Measurements from ENCODE around the gene FCGR1A.
"Not testable (repeated sequence)": the region's sequence is repeated elsewhere in the genome, so short reads cannot be mapped to it uniquely, and the experiment has no call there.

FCGR1A gene

GRCh38 chr1:149747359-149748143, 34.9 kb upstream of the FCGR1A start:
- H3K36me3 ChIP-seq (ENCODE audit: low read length); H3K9ac ChIP-seq (ENCODE audit: low read length); H3K79me2 ChIP-seq (ENCODE audit: insufficient read depth, low read length); H3K9me3 ChIP-seq (ENCODE audit: insufficient read depth, low read length); H3F3A ChIP-seq (ENCODE audit: insufficient read depth); H3K4me2 ChIP-seq (ENCODE audit: low read depth, low read length, poor library complexity, severe bottlenecking); H2AFZ ChIP-seq (ENCODE audit: low read depth, low read length, severe bottlenecking); H3K4me3 ChIP-seq (ENCODE audit: insufficient read depth, low read length, poor library complexity, severe bottlenecking); H3K9me2 ChIP-seq (replicated peaks; ENCODE audit: insufficient read depth, low read length); H3K27me3 ChIP-seq (ENCODE audit: low read length); H3K27ac ChIP-seq (ENCODE audit: low read depth, low read length); H4K20me1 ChIP-seq (ENCODE audit: low read depth, low read length): not testable (repeated sequence)

GRCh38 chr1:149748144-149748500, 34.4 kb upstream of the FCGR1A start:
- not testable (repeated sequence) for H3K4me3 ChIP-seq (ENCODE audit: insufficient read depth, low read length, poor library complexity, severe bottlenecking); H3K79me2 ChIP-seq (ENCODE audit: insufficient read depth, low read length); H2AFZ ChIP-seq (ENCODE audit: low read depth, low read length, severe bottlenecking); H3K27ac ChIP-seq (ENCODE audit: low read depth, low read length); H4K20me1 ChIP-seq (ENCODE audit: low read depth, low read length); H3F3A ChIP-seq (ENCODE audit: insufficient read depth); H3K9me2 ChIP-seq (replicated peaks; ENCODE audit: insufficient read depth, low read length); H3K27me3 ChIP-seq (ENCODE audit: low read length); H3K9me3 ChIP-seq (ENCODE audit: insufficient read depth, low read length); H3K36me3 ChIP-seq (ENCODE audit: low read length); H3K9ac ChIP-seq (ENCODE audit: low read length); H3K4me2 ChIP-seq (ENCODE audit: low read depth, low read length, poor library complexity, severe bottlenecking)

- H3K9me2 ChIP-seq (replicated peaks; ENCODE audit: insufficient read depth, low read length); H3K27ac ChIP-seq (ENCODE audit: low read depth, low read length); H3F3A ChIP-seq (ENCODE audit: insufficient read depth); H3K9me3 ChIP-seq (ENCODE audit: insufficient read depth, low read length); H4K20me1 ChIP-seq (ENCODE audit: low read depth, low read length); H3K4me2 ChIP-seq (ENCODE audit: low read depth, low read length, poor library complexity, severe bottlenecking); H3K4me3 ChIP-seq (ENCODE audit: insufficient read depth, low read length, poor library complexity, severe bottlenecking); H3K27me3 ChIP-seq (ENCODE audit: low read length); H3K79me2 ChIP-seq (ENCODE audit: insufficient read depth, low read length); H3K9ac ChIP-seq (ENCODE audit: low read length); H3K36me3 ChIP-seq (ENCODE audit: low read length); H2AFZ ChIP-seq (ENCODE audit: low read depth, low read length, severe bottlenecking): not testable (repeated sequence)
Measured at GRCh38 chr1:149750562-149750961, 31.9 kb upstream of the FCGR1A start.

- not testable (repeated sequence) for H3K27me3 ChIP-seq (ENCODE audit: low read length); H3F3A ChIP-seq (ENCODE audit: insufficient read depth); H3K9ac ChIP-seq (ENCODE audit: low read length); H4K20me1 ChIP-seq (ENCODE audit: low read depth, low read length); H3K27ac ChIP-seq (ENCODE audit: low read depth, low read length); H3K79me2 ChIP-seq (ENCODE audit: insufficient read depth, low read length); H3K4me2 ChIP-seq (ENCODE audit: low read depth, low read length, poor library complexity, severe bottlenecking); H3K36me3 ChIP-seq (ENCODE audit: low read length); H3K4me3 ChIP-seq (ENCODE audit: insufficient read depth, low read length, poor library complexity, severe bottlenecking); H2AFZ ChIP-seq (ENCODE audit: low read depth, low read length, severe bottlenecking); H3K9me2 ChIP-seq (replicated peaks; ENCODE audit: insufficient read depth, low read length); H3K9me3 ChIP-seq (ENCODE audit: insufficient read depth, low read length)
Measured at GRCh38 chr1:149752186-149752585, 30.3 kb upstream of the FCGR1A start.

GRCh38 chr1:149753466-149753865, 29.0 kb upstream of the FCGR1A start:
- H3K36me3 ChIP-seq (ENCODE audit: low read length); H3K79me2 ChIP-seq (ENCODE audit: insufficient read depth, low read length); H3K9me2 ChIP-seq (replicated peaks; ENCODE audit: insufficient read depth, low read length); H3K4me2 ChIP-seq (ENCODE audit: low read depth, low read length, poor library complexity, severe bottlenecking); H3K9ac ChIP-seq (ENCODE audit: low read length); H3K27me3 ChIP-seq (ENCODE audit: low read length); H3K9me3 ChIP-seq (ENCODE audit: insufficient read depth, low read length); H3K4me3 ChIP-seq (ENCODE audit: insufficient read depth, low read length, poor library complexity, severe bottlenecking); H3F3A ChIP-seq (ENCODE audit: insufficient read depth); H2AFZ ChIP-seq (ENCODE audit: low read depth, low read length, severe bottlenecking); H4K20me1 ChIP-seq (ENCODE audit: low read depth, low read length); H3K27ac ChIP-seq (ENCODE audit: low read depth, low read length): not testable (repeated sequence)

GRCh38 chr1:149755294-149755693, 27.2 kb upstream of the FCGR1A start:
- not testable (repeated sequence) for H3K4me2 ChIP-seq (ENCODE audit: low read depth, low read length, poor library complexity, severe bottlenecking)

GRCh38 chr1:149762294-149762693, 20.2 kb upstream of the FCGR1A start:
- not testable (repeated sequence) for H3K79me2 ChIP-seq (ENCODE audit: insufficient read depth, low read length); H3K9ac ChIP-seq (ENCODE audit: low read length); H3F3A ChIP-seq (ENCODE audit: insufficient read depth)

More at GRCh38 chr1:149755294-149755693, 27.2 kb upstream of the FCGR1A start:
- H3K9me2 ChIP-seq (replicated peaks; ENCODE audit: insufficient read depth, low read length); H3K27me3 ChIP-seq (ENCODE audit: low read length); H3K9me3 ChIP-seq (ENCODE audit: insufficient read depth, low read length); H3K36me3 ChIP-seq (ENCODE audit: low read length); H3F3A ChIP-seq (ENCODE audit: insufficient read depth); H3K9ac ChIP-seq (ENCODE audit: low read length); H3K79me2 ChIP-seq (ENCODE audit: insufficient read depth, low read length); H4K20me1 ChIP-seq (ENCODE audit: low read depth, low read length); H3K4me3 ChIP-seq (ENCODE audit: insufficient read depth, low read length, poor library complexity, severe bottlenecking); H3K27ac ChIP-seq (ENCODE audit: low read depth, low read length); H2AFZ ChIP-seq (ENCODE audit: low read depth, low read length, severe bottlenecking): not testable (repeated sequence)

GRCh38 chr1:149764087-149764800, 18.2 kb upstream of the FCGR1A start:
- H3F3A ChIP-seq (ENCODE audit: insufficient read depth); H2AFZ ChIP-seq (ENCODE audit: low read depth, low read length, severe bottlenecking); H3K9me2 ChIP-seq (replicated peaks; ENCODE audit: insufficient read depth, low read length); H3K27ac ChIP-seq (ENCODE audit: low read depth, low read length); H3K4me3 ChIP-seq (ENCODE audit: insufficient read depth, low read length, poor library complexity, severe bottlenecking); H4K20me1 ChIP-seq (ENCODE audit: low read depth, low read length); H3K9me3 ChIP-seq (ENCODE audit: insufficient read depth, low read length); H3K79me2 ChIP-seq (ENCODE audit: insufficient read depth, low read length); H3K4me2 ChIP-seq (ENCODE audit: low read depth, low read length, poor library complexity, severe bottlenecking); H3K27me3 ChIP-seq (ENCODE audit: low read length); H3K36me3 ChIP-seq (ENCODE audit: low read length); H3K9ac ChIP-seq (ENCODE audit: low read length): not testable (repeated sequence)

More at GRCh38 chr1:149762294-149762693, 20.2 kb upstream of the FCGR1A start:
- H3K4me2 ChIP-seq (ENCODE audit: low read depth, low read length, poor library complexity, severe bottlenecking); H3K9me3 ChIP-seq (ENCODE audit: insufficient read depth, low read length); H3K27me3 ChIP-seq (ENCODE audit: low read length); H3K4me3 ChIP-seq (ENCODE audit: insufficient read depth, low read length, poor library complexity, severe bottlenecking); H3K9me2 ChIP-seq (replicated peaks; ENCODE audit: insufficient read depth, low read length); H3K27ac ChIP-seq (ENCODE audit: low read depth, low read length); H3K36me3 ChIP-seq (ENCODE audit: low read length); H4K20me1 ChIP-seq (ENCODE audit: low read depth, low read length); H2AFZ ChIP-seq (ENCODE audit: low read depth, low read length, severe bottlenecking): not testable (repeated sequence)

Measured in SU-DHL-6 (cell line).